Cerebellar cortex (tissue), 1 donor: ENCODE data around the gene STEAP4.

Source experiments
- DNase-seq: peaks from one replicate; pipeline ENCODE4 v3.0.0-alpha.2; 2015; ENCODE audit warnings: low spot score

STEAP4 gene

DNA sequence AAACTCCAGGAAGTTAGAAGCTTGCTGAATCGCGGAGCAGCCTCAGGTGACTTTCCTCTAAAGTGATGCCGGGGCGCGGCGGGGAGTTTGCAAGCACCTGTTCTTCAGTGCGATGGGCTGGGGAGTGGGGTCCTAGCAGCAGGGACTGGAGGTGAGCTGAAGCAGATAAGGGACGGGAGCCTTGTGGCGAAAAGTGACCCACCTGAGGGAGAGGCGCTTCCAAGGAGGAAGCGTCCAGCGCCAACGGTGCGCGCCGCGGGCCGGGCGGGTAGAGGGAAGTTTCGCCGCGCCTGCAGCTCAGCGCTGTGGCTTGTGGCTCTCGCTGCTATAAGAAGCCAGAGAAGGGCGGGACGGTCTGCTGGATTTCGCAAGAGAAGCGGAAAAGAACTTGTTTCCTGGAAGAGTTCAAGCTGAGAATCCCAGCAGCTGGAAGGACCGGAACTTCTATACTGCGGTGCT lies at the start of gene STEAP4:
Gene STEAP4 (minus strand): TSS at position 305 of the 459 bp plus-strand sequence. CDS start 22,625 bp downstream, outside the sequence.
- DNase-seq: no peak

DNA sequence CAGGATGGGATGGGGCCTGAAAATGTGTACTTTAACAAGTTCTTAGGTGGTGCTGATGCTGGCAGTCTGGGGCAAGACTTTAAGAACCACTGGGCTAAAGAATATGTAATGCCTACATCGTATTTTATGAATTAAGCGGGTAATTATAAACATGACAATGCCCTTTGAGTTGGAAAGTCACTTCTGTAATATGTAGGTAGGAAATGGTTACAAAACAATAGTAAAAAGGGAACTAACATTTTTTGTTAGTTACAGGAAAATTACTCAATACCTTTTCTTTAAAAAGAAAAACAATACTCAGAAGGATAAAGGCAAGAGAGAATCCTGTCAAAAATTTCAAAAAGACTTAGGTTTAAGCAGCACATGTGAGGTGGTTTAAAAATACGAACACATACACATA lies 48.3 kb upstream of the STEAP4 start:
- DNase-seq: no peak

DNA sequence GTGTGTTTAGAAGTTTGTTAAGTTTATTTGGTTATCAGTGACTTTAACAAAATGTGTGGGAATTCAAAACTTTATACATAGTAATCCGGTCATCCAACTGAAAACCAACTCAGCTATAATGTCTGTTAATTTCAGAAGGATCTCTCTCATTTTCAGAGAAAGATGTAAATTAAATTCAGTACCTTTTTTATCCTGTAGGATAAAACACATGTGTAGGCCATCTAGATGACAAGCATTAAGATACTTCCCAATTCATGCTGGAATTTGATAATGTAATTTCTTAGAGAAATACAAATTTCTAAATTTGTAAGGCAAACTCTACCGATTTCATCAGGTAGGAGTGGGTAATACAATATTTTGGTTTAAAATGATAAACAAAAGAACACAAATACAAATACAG lies 43.4 kb upstream of the STEAP4 start:
- DNase-seq: no peak

DNA sequence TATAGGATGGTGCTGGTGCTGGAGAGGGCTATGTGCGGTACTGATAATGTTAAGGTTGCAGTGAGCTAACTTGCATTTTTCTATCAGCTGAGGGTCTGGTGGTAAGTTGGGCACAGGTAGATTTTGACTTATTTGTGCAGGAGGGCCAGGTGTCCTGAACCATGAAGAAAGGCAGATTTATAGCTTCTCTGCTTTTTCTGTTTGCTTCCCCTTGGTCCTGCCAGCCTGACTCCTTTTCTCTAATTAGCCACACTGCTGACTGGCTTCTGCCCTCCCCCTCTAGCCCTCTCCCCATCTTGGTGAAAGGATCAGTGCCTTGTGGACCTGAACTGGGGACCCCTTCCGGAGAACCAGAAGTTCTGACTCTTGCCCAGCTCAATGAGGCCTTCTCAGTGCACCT lies 40.8 kb upstream of the STEAP4 start:
- DNase-seq: no peak

DNA sequence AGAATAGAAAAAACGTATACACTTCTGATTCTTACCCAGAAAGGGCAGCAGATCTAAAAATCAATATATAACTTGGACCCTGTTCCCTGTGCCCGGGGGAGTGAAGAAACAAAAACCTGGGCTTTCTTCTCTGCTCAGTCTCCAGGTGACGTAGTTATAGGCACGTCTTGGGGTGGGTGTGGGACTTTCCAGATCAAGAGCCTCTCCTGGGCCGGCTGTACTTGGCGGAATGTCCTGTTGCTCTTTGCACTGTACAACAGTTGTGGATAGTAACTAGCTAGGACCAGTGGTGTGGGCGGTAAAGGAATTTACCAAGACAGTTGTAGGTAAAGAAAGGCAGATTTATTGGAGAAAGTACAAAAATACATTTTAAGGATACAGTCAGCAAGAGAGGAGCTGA lies 40.4 kb upstream of the STEAP4 start:
- no peak for DNase-seq

DNA sequence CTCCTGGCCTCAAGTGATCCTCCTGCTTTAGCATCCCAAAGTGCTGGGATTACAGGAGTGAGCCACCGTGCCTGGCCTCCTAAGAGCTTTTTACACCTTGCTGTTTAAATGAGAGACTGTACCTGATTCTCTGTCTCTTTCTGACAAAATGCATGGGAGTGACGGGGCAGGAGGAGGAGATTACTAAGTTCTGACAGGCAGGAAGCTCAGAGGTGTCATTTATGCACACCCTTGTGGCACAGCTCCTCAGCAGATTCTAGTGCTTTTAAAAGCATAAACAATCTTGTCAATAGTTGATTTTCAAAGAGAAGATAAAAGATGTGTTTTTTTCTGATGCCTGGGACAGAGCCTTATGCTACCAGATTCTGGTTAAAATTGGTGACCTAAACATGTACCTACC lies 39.7 kb upstream of the STEAP4 start:
- no peak for DNase-seq

DNA sequence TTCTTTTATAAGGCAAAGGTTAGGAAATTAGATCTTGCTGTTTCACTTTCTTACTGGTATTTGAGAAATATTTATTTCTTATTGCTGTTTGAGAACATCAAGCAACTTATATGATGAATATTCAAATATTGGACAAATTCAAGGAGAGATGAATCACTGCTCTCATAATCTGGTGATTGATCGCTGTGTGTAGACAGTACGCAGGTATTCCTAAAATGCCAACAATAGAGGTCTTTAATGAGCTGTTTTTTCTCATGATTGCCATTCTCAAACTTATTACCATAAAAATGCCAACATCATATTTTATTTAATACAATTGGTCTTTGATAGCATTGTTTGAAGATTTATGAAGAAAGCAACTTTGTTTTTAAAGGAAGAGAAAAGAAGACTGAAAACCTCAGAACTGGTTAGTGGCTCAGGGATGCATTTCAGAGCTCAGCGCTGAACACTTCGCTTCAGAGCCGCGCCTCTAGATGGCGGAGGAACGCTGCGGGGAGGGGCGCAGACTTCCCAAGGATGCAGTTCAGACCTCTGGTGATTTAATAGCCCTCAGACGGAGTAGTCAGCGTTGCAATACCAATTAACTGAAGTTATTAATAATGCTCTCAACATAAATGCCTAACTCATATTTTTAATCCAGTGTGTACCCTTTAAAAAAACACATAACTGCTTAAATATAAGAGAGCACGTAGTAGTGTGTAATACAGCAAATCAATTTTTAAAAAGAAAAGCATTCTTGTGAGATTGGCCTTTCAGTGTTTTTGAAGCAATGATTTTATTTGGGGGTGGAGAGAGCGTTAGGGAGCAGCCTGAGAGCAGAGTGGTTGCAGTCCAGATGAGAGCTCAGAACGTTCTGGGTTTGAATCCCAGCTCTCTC lies 38.5 kb upstream of the STEAP4 start:
- peak; percentile 36 for DNase-seq

DNA sequence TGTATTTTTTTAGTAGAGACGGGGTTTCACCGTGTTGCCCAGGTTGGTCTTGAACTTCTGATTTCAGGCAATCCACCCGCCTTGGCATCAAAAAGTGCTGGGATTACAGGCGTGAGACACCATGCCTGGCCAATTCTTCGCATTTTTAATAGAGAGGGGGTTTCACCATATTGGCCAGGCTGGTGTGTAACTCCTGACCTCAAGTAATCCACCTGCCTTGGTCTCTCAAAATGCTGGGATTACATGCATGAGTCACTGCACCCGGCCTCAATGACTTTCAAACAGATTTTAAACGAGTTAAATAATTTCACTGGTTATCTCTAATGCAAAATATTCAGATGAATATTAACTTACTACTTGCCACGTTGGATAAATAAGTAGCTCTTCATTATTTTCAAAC lies 37.6 kb upstream of the STEAP4 start:
- no peak for DNase-seq

DNA sequence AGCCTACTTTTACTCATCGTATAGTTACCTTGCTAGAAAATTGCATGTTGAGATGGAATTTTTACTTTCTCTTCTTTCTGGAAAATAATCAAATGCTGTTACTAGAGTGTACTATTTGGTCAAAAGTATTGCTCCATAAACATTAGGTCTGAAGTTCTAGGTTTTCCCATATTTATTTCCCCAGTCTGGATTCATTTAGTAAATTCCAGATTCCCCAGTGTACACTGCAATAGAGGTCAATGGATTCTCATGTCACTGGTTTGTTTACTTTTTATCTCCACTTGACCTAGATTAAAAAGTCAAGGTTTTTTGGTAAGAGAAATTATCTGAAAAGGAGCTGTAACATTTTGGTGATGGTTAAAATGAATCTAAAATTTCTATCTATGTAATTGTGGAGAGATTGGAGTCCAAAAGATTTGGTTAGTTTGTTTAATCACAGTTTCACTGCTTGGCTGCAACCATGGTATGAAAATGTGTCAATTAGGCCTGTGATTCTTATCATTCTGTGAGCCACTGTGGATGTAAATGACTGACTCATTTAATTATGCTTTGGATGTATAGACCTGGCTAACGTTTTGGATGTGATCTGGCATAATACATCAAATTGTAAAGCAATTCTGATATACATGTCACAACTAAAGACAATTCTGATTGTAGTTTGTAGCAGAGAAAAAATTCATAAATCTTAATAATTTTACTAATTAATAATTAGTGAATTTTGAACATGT lies 32.7 kb upstream of the STEAP4 start:
- no peak for DNase-seq

DNA sequence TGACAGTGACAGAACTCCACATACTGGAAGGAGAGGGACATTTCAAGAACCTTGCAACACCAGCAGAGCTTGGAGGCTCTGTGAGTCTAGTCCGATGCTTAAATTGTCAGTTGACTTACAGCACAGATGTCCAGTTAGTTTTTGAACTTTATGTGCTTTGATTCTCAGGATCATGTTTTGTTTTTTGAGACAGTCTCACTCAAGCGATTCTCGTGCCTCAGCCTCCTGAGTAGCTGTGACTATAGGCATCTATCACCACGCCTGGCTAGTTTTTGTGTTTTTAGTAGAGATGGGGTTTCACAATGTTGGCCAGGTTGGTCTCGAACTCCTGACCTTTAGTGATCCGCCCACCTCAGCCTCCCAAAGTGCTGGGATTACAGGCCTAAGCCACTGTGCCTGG lies 31.8 kb upstream of the STEAP4 start:
- no peak for DNase-seq

DNA sequence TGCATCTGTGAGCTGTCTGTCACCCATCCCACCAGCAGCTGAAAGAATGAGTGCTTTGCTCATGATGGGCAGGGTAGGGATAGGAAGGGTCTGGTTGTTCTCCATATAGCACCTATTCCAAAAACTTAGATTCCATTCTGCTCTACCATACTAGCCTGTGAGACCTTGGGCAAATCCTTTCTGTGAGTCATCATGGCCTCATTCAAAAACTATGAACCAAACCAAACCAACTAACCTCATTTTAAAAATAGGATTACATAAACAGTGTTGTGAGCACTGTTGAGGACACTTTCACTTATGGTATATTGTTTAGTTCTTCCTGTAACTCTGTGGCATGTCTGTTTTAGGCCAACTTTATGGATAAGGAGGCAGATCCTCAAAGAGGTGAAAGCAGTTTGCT lies 30.9 kb upstream of the STEAP4 start:
- no peak for DNase-seq

DNA sequence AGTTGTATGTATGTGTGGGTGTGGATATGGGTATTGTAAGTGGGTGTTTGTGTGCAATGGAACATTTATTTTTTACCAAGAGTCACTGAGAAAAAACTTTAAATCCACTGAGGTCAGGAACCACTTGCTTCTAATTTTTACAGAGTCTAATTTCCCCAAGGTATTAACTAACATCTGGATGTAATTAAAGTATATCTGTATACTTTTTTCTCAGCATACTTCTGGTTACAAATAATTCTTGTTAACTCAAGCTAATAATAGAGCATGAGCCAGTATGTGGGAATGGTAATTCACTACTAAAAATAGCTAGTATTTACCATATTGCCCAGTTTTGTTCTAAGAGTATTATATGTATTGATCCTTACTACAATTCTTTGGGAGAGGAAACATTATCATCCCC lies 24.6 kb upstream of the STEAP4 start:
- DNase-seq: no peak

DNA sequence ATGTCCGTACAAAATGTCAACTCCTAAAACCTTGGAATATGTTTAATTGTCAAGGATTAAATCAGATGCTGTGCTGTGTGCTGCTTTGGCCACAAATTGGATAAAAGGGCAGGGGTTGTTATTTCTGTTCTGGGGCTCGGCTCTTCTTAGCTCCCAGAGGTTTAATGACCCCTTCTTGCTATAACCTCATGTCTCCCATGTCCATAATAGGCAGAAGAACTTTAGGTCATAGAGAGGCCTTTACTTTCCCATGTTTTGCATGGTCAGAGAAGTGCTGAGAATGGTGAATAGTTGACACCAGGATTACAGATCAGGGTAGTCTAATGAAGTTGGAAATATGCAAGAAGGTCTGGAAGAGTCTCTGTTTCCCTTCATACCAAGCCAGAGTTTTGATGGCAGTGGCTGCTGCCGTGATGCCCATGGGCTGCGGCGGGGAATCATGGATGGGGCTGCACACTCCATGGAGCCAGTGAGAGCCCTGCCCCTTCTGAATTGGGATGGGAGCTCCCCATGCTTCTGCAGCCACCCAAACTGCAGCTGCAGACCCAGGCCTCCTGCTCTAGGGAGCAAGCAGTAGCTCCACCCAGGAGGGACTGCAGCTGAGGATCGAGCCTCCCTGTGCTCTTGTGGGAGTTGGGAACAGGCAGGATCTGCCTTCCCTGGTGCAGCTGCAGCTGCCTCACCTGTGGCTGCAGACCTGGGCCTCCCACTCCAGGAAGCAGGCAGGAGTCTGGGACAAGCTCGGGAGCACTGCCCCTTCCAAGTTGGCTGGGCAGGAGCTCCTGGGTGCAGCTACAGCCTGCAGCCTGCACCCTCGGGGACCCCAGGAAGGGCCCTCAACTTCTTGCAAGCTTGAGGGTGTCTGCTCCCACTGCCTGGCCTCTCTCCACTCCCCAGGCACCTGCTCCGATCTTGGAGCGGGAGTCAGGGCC lies 23.1 kb upstream of the STEAP4 start:
- no peak for DNase-seq

DNA sequence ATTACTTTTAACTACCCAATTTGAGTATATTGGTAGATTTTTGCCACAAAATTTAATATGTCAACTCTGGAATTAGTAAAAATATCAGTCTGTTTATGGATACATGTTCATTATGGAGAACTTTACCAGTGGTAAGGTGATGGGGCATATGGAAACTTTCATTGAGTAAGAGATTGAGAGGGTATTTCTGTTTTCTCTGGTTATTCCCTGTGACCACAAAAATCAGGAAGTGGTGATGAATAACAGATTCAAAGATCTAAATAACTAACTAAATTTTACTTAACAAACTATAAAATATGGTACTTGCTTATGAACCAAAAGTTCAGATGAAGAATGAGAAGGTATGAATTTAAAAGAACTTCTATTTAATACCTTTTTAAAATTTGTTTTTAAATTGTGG lies 22.1 kb upstream of the STEAP4 start:
- DNase-seq: no peak

DNA sequence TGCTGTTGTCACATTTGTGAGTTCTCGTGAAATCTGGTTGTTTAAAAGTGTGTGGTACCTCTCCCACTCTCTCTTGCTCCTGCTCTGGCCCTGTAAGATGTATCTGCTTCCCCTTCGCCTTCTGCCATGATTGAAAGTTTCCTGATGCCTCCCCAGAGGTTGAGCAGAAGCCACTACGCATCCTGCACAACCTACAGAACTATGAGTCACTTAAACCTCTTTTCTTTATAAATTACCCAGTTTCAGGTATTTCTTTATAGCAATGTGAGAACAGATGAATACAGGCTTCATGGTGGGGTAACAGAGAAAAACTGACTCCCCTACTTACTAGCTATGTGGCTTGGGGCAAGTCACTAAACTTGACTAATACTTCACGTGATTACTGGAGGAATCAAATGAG lies 18.0 kb upstream of the STEAP4 start:
- DNase-seq: no peak

DNA sequence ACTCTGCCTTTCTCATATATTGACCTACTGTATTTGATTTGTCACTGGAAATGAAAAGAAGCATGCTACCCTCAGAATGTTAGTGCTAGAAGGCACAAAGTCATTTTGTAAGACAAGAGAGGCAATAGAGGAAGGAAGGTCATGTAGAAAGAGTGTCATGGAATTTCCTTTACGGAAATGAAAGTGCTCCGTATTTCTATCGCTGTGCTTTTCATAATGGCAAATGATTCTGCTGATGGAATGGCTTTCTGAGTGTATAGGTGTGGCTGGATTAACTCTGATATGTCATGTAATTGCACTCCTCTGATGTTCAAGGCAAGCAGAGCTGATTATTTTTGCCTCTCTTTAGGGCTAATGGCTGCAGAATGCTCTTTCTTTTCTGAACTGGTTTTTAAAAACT lies 15.5 kb upstream of the STEAP4 start:
- DNase-seq: no peak

DNA sequence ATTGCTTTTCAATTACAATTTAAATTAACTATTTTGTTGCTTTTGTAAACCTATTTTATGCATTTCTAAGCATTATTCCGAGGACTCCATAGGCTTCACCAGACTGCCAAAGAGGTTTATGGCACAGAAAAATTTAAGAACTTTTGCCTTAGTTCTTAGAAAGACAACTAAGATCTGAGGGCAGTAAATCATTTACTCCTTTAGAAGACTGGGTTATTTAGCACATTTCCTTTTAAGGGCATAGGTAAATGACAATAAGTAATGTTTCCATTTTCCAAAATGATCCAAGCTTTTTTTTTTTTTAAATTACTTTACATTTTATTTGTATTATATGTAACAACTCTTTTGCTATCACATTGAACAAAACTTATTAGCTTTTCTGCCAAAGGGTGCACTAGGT lies 15.0 kb upstream of the STEAP4 start:
- DNase-seq: no peak

DNA sequence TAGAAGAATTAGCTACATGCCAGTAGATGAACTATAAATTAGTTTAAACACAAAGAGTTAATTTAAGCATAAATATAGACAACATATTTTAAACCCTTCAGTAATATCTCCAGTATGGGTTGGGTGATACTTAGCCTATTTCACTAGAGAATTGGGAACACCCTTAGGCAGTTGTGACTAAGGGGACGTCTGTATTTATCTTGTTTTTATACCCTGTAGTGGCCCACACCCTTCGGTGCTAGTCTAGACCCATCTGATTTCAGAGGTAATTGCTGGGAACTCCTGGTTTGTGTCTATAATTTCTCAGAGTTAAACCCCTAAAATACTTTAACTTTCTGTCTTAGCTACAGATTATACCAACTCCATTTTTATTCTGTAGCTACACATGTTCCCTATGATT lies 11.5 kb upstream of the STEAP4 start:
- no peak for DNase-seq

DNA sequence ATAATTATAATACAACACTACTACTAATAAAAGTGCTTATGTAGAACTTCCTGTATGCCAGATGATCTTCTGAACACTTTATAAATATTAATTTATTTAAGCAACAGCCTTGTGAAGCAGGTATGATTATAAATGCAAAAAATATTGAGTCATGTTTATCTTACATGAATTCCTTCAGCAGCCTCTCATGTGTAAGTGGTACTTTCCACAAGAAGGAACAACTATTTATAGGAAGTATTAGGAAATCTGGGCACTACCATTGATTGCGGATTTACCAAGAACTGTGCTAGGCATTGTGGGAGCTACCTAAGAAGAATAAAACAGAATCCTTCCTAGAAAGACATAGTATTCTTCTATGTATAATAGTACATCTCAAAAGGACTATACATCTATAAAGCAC lies 10.7 kb upstream of the STEAP4 start:
- DNase-seq: no peak

DNA sequence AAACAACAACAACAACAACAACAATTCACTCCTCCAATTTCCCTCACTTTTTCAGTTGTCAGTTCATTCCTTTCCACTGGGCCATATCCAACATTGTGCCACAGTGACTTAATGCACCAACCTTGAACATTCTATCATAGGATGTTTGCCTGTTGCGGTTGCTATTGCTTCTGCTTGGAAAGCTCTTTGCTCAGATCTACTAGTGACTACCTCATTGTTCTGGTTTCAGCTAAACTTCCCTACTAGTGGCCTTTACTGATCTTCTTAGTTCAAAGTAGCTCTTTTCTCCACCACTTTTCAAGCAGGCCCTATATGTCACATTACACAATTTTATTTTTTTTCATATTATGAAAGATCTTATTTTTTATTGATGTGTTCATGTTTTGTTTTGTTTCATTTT lies 9.8 kb upstream of the STEAP4 start:
- no peak for DNase-seq

DNA sequence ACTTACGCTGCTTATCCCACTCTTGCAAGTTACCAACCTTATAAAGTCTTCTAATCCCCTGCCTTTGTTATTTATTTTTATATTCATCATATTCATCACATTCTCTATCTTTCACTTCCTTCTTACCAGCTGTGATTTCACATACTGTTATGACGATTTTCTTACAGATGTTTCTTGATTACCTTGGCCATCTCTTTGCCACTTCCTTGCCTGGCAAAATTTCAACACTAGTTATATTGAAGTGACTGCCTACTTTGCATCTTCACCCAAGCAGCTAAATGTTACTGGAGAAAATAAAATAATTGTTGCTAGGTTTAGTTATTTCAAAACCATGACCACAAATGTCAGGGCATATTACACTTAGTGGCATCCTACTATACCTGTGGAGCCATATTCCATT lies 8.8 kb upstream of the STEAP4 start:
- no peak for DNase-seq

DNA sequence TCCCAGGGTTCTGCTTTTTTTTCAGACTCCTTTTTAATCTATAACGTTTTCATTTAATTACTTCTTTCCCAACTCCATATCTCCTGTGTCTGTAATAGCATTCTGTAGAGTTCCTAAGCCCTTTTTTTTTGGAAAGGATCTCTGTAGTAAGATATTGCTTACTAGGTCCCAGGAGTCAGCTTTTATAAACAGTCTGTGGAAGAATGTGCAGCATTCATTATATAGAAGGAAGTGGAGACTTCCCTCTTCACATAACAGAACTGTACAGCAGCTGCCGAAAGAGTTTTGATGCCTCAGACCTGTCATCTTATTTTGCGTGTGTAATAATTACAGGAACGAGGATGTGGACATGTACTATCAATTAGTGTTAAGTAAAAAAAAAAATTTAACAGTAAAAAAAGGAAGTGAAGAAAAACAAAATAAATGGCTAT lies 7.4 kb upstream of the STEAP4 start:
- no peak for DNase-seq
